ENCODE results near the gene PIK3C2G.

DNA sequence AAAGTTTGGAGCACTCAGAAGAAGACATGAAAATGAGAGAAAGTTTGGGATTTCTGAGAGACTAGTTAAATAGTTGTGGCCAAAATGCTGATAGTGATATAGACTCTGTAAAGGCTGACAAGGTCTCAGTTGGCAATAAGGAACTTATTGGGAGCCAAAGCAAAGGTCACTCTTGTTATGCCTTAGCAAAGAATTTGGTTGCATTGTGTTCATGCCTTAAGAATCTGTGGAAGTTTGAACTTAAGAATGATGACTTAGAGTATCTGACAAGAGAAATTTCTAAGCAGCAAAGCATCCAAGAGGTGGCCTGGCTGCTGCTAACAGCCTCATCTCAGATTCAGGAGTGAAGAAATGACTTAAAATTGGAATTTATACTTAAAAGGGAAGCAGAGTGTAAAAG is 113.8 kb downstream of the PIK3C2G start:
- no peak for TF ChIP-seq CTCF (IDR thresholded peaks at IDR 0.05; ENCODE audit: borderline replicate concordance, extremely low read depth, low read length, poor library complexity, severe bottlenecking)
- no peak for TF ChIP-seq EZH2 (IDR thresholded peaks at IDR 0.05; ENCODE audit: borderline replicate concordance, low read depth, low read length, severe bottlenecking)

All from DND-41 (cell line).